Measurements from ENCODE around the gene MRPS31. TPM values are rescaled to one million over a fixed set of nuclear protein-coding genes. Genes with fewer than 3 reads are reported as not detected.

Gene MRPS31
- total RNA-seq = 30.4 TPM
- long read RNA-seq, transcript MRPS31-201 (7 exons, 1,462 nt) = major isoform, 60 of 62 reads
- long read RNA-seq, partial matches to known transcripts = 0 of 62 reads
- long read RNA-seq, other reads (novel, unspliced or antisense) = 2 of 62 reads

- intact Hi-C loops (cut with DNase I) = no loop called here
- ATAC-seq (ENCODE audit: poor library complexity) (peak; percentile 100), DNase-seq (peak; percentile 97)
Observed at GRCh38 chr13:40770934-40771618, at the start of gene MRPS31. Gene MRPS31 (minus strand): TSS chr13:40771190. CDS start chr13:40771136, 54 bp downstream.

GRCh38 chr13:40819797-40820315, 48.9 kb upstream of the MRPS31 start:
- intact Hi-C loops (cut with DNase I) = no loop called here
- no peak for DNase-seq

GRCh38 chr13:40818926-40819325, 47.9 kb upstream of the MRPS31 start:
- ATAC-seq (ENCODE audit: poor library complexity) = no peak
- intact Hi-C loops (cut with DNase I) = no loop called here
- DNase-seq = no peak

More at GRCh38 chr13:40819797-40820315, 48.9 kb upstream of the MRPS31 start:
- no peak for ATAC-seq (ENCODE audit: poor library complexity)

GRCh38 chr13:40814803-40815202, 43.8 kb upstream of the MRPS31 start:
- intact Hi-C loops (cut with DNase I) = no loop called here
- ATAC-seq (ENCODE audit: poor library complexity) = no peak
- DNase-seq = no peak

- intact Hi-C loops (cut with DNase I) = no loop called here
- DNase-seq (no peak), ATAC-seq (ENCODE audit: poor library complexity) (peak; percentile 39)
Observed at GRCh38 chr13:40813667-40814454, 42.9 kb upstream of the MRPS31 start.

GRCh38 chr13:40812724-40813445, 41.9 kb upstream of the MRPS31 start:
- intact Hi-C loops (cut with DNase I) = no loop called here
- no peak for ATAC-seq (ENCODE audit: poor library complexity)
- DNase-seq = no peak

- no peak for ATAC-seq (ENCODE audit: poor library complexity)
- intact Hi-C loops (cut with DNase I) = no loop called here
- DNase-seq = no peak
Observed at GRCh38 chr13:40812102-40812501, 41.1 kb upstream of the MRPS31 start.

- DNase-seq (no peak), ATAC-seq (ENCODE audit: poor library complexity) (no peak)
- intact Hi-C loops (cut with DNase I) = no loop called here
Observed at GRCh38 chr13:40809471-40809870, 38.5 kb upstream of the MRPS31 start.

- ATAC-seq (ENCODE audit: poor library complexity) = no peak
- intact Hi-C loops (cut with DNase I) = no loop called here
- no peak for DNase-seq
Observed at GRCh38 chr13:40806241-40806640, 35.3 kb upstream of the MRPS31 start.

- intact Hi-C loops (cut with DNase I) = no loop called here
- ATAC-seq (ENCODE audit: poor library complexity) (no peak), DNase-seq (no peak)
Observed at GRCh38 chr13:40803316-40803715, 32.3 kb upstream of the MRPS31 start.

GRCh38 chr13:40801255-40802217, 30.5 kb upstream of the MRPS31 start:
- DNase-seq (no peak), ATAC-seq (ENCODE audit: poor library complexity) (no peak)
- intact Hi-C loops (cut with DNase I) = no loop called here

GRCh38 chr13:40800559-40800958, 29.6 kb upstream of the MRPS31 start:
- ATAC-seq (ENCODE audit: poor library complexity) (no peak), DNase-seq (no peak)
- intact Hi-C loops (cut with DNase I) = no loop called here

- DNase-seq (no peak), ATAC-seq (ENCODE audit: poor library complexity) (no peak)
- intact Hi-C loops (cut with DNase I) = no loop called here
Observed at GRCh38 chr13:40799508-40799907, 28.5 kb upstream of the MRPS31 start.

GRCh38 chr13:40798380-40798779, 27.4 kb upstream of the MRPS31 start:
- intact Hi-C loops (cut with DNase I) = no loop called here
- no peak for ATAC-seq (ENCODE audit: poor library complexity)
- no peak for DNase-seq

GRCh38 chr13:40796649-40797048, 25.7 kb upstream of the MRPS31 start:
- DNase-seq (no peak), ATAC-seq (ENCODE audit: poor library complexity) (no peak)
- intact Hi-C loops (cut with DNase I) = no loop called here

- DNase-seq = no peak
- intact Hi-C loops (cut with DNase I) = no loop called here
- no peak for ATAC-seq (ENCODE audit: poor library complexity)
Observed at GRCh38 chr13:40794414-40795368, 23.7 kb upstream of the MRPS31 start.

GRCh38 chr13:40793339-40793738, 22.3 kb upstream of the MRPS31 start:
- intact Hi-C loops (cut with DNase I) = no loop called here
- no peak for ATAC-seq (ENCODE audit: poor library complexity)
- no peak for DNase-seq

All from Right ventricle myocardium superior (tissue), 1 donor.